Heart left ventricle (tissue), 13 donors: ENCODE data around the gene PUDP.

Source experiments
- CTCF ChIP-seq, 12 donors: fragments of 200-600 bp; sonication (generic) in 4 of 12; IDR thresholded peaks; one replicate each; pipeline versions ENCODE4 v1.5.0 to v1.8.0; 2018 to 2022; ENCODE audit warnings: antibody characterized with exemption in 12 of 12, mild to moderate bottlenecking in 5 of 12
- POLR2A ChIP-seq, 2 donors: fragments of 450-650 bp; IDR thresholded peaks; one replicate each; pipeline ENCODE4 v1.6.1; 2017; ENCODE audit warnings: antibody characterized with exemption in 2 of 2, mild to moderate bottlenecking in 2 of 2, moderate library complexity in 2 of 2
- donor health status: ischemic (EF 13 %, LVEDD 7.1; RV severe dilation, severe dysfunction).
- donor health status: DM: no; HTN: yes; CAD: no.
- donor health status: DM: no; HTN: no; CAD: no.
- donor health status: ischemic (EF 25% LVEDD 6.9; RV normal size, moderate dysfunction).
- donor health status: ischemic (EF 25% LVEDD 5.7; RV mildly dilated, moderate dysfunction).
- donor health status: ischemic (EF 35%, LVEDD 5.7; RV mildly dilated, moderate dysfunction).
- donor health status: nonischemic (EF 11% LVEDD 7.7; RV severe dilation, severe dysfunction).
- donor health status: DM: yes; HTN: yes; CAD: no.
- donor health status: PGD.
- donor health status: ischemic (EF 29% LVEDD 5.4; RV normal size, mild dysfunction).
- donor health status: nonischemic (EF 23%, LVEDD 6.1; RV moderate dilation, normal function).

- TF ChIP-seq CTCF (IDR thresholded peaks at IDR 0.05) (no peak), POLR2A (IDR thresholded peaks at IDR 0.05) (no peak)
These were observed 64.9 kb downstream of the PUDP start for GRCh38 chrX:7083021-7083420.
